ENCODE results near the gene TMEM132D.

TMEM132D gene

GRCh38 chr12:129538137-129538536 is 365.7 kb downstream of the TMEM132D start:
- TF ChIP-seq, protein P1, sequence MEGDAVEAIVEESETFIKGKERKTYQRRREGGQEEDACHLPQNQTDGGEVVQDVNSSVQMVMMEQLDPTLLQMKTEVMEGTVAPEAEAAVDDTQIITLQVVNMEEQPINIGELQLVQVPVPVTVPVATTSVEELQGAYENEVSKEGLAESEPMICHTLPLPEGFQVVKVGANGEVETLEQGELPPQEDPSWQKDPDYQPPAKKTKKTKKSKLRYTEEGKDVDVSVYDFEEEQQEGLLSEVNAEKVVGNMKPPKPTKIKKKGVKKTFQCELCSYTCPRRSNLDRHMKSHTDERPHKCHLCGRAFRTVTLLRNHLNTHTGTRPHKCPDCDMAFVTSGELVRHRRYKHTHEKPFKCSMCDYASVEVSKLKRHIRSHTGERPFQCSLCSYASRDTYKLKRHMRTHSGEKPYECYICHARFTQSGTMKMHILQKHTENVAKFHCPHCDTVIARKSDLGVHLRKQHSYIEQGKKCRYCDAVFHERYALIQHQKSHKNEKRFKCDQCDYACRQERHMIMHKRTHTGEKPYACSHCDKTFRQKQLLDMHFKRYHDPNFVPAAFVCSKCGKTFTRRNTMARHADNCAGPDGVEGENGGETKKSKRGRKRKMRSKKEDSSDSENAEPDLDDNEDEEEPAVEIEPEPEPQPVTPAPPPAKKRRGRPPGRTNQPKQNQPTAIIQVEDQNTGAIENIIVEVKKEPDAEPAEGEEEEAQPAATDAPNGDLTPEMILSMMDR (IDR thresholded peaks at IDR 0.05; ENCODE audit: control extremely low read depth, extremely low read depth, low read depth, missing control alignments) = no peak
- CTCF ChIA-PET = no interaction called here
- POLR2A ChIA-PET = no interaction called here
- no peak for DNase-seq (ENCODE audit: extremely low spot score)

GRCh38 chr12:129534966-129535750 is 368.7 kb downstream of the TMEM132D start:
- DNase-seq (ENCODE audit: extremely low spot score) = no peak
- ChIA-PET CTCF (no interaction called here), POLR2A (no interaction called here)
- TF ChIP-seq, protein P1 (IDR thresholded peaks at IDR 0.05; ENCODE audit: control extremely low read depth, extremely low read depth, low read depth, missing control alignments) = no peak

- TF ChIP-seq, protein P1 (IDR thresholded peaks at IDR 0.05; ENCODE audit: control extremely low read depth, extremely low read depth, low read depth, missing control alignments) = no peak
- no peak for DNase-seq (ENCODE audit: extremely low spot score)
- CTCF ChIA-PET = no interaction called here
- POLR2A ChIA-PET = no interaction called here
Measured at GRCh38 chr12:129532707-129533499, 370.9 kb downstream of the TMEM132D start.

DNA sequence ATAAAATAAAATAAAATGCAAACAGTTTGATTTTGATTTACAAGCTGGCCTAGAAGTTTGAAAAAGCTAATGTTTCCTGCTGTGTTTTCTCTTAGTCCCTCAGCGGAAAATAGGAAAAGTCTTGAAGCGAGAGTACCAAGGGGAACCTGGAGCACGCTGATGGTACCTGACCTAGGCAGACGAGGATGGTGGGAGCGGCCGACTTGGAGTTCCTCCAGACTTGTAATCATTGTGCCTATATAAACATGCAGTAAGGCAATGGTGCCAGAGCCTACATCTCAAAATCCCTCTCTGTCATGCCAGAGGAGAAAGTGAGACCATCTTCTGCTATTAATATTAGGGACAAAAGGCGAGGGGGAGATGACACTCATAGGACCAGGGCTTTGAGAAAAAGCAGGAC is 371.7 kb downstream of the TMEM132D start:
- DNase-seq (ENCODE audit: extremely low spot score) = no peak
- POLR2A ChIA-PET = no interaction called here

GRCh38 chr12:129530984-129531383 is 372.8 kb downstream of the TMEM132D start:
- POLR2A ChIA-PET = interaction anchor here (0.6 kb wide), 1 partner anchor 19 kb away, joined by 4 read pairs; no protein-coding TSS in a partner anchor
- CTCF ChIA-PET = interaction anchor here (2.0 kb wide), 1 partner anchor 9 kb away, joined by 7 read pairs; no protein-coding TSS in a partner anchor
- TF ChIP-seq, protein P1 (IDR thresholded peaks at IDR 0.05; ENCODE audit: control extremely low read depth, extremely low read depth, low read depth, missing control alignments) = no peak
- no peak for DNase-seq (ENCODE audit: extremely low spot score)

More for the DNA sequence above, 371.7 kb downstream of the TMEM132D start:
- CTCF ChIA-PET = interaction anchor here (2.0 kb wide), 1 partner anchor 10 kb away, joined by 7 read pairs; no protein-coding TSS in a partner anchor
- TF ChIP-seq, protein P1 (IDR thresholded peaks at IDR 0.05; ENCODE audit: control extremely low read depth, extremely low read depth, low read depth, missing control alignments) = no peak

DNA sequence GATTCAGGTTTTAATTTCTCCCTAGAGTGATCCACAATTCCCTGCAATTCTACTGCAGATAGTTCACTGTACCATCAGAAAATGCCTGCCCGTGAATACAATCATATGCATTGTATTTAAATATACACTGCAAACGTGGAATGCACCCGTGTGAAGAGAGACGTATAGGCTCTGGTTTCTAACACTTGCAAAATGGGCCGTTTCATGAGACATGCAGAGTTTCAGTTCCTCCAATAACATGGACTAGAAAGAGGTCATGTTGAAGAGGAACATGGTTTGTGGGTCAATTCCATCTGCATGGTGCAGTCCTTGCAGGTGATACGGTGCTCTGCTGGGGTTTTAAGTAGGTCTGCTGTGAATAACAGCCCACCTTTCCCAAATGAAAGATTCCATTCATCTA is 373.3 kb downstream of the TMEM132D start:
- TF ChIP-seq, protein P1 (IDR thresholded peaks at IDR 0.05; ENCODE audit: control extremely low read depth, extremely low read depth, low read depth, missing control alignments) = no peak
- ChIA-PET CTCF (interaction anchor here (2.0 kb wide), 1 partner anchor 9 kb away, joined by 7 read pairs; no protein-coding TSS in a partner anchor), POLR2A (no interaction called here)
- no peak for DNase-seq (ENCODE audit: extremely low spot score)

All from GM10248 (cell line).